ENCODE results near the gene CLEC11A.

Gene CLEC11A

GRCh38 chr19:50705422-50706019 is 17.6 kb upstream of the CLEC11A start:
- DNase-seq (ENCODE audit: low read depth in 2 of 2): no peak

GRCh38 chr19:50706387-50706786 is 16.8 kb upstream of the CLEC11A start:
- no peak for DNase-seq (ENCODE audit: low read depth in 2 of 2)

DNA sequence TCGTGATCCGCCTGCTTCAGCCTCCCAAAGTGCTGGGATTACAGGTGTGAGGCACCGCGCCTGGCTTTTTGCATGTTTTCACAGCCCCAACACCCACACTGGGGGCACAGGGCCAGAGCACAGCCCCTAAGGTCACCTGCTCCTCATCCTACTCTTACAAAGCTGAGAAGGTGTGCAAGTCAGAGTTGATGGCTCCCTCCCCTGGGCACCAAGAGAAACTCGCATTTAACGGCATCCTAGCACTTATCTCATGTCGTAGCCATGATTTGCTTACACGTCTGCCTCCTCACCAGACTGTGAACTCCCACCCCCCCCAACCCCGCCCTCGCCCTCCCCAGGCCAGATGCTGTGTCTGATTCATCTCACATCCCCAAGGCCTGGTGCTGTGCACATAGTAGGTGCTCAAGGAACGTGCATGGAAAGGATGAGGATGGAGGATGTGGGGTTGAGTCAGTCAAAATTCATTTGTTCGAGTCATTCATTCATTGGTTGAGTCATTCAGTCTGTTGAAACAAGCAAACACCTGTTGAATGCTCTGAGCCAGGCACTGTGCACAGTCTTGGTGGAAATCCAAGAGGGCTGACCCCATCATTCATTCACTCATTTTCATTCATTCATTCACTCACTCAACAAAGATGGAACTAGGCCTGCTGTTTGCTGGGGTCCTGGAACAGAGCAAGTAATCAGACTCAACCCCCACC is 14.8 kb upstream of the CLEC11A start:
- DNase-seq (ENCODE audit: low read depth in 2 of 2): no peak

DNA sequence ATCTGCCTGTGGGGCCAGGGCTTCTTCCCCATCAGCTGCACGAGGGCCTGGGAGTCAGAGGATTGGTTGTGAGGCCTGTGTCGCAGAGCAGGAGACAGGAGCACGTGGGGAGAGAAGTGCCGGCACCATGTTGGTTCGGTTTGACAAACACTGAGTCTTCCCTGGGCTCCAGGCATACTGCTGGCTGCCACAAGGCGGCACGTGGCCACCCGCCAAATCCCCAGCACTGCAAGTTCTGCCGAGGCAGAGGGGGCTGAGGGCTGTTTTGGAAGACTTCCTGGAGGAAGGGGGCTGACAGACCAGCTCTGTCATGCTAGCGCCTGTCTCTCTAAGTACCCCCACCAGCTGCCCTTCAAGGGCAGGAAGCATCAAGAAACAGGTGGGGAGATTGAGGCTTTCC is 13.1 kb upstream of the CLEC11A start:
- no peak for DNase-seq (ENCODE audit: low read depth in 2 of 2)

GRCh38 chr19:50710612-50711011 is 12.6 kb upstream of the CLEC11A start:
- DNase-seq (ENCODE audit: low read depth in 2 of 2): no peak

DNA sequence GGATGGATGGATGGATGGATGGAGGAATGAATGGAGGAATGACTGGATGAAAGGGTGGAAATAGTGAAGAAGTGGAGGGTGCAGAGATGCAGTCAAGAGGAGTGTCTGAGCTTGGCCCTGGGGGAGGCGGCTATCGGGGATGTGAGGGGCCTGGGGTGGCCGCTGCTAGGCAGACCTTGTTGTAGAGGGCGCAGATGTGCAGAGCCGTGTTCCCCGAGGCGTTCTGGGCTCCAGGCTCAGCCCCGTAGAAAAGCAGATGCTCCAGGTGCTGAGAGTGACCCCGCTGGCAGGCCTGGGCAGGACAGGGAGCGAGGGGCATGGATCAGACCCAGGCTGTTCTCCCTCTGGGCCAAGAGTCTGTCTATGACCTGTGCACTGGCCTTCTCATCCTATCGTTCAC is 12.0 kb upstream of the CLEC11A start:
- no peak for DNase-seq (ENCODE audit: low read depth in 2 of 2)

- DNase-seq (ENCODE audit: low read depth in 2 of 2): no peak
Measured at GRCh38 chr19:50711805-50712204, 11.4 kb upstream of the CLEC11A start.

DNA sequence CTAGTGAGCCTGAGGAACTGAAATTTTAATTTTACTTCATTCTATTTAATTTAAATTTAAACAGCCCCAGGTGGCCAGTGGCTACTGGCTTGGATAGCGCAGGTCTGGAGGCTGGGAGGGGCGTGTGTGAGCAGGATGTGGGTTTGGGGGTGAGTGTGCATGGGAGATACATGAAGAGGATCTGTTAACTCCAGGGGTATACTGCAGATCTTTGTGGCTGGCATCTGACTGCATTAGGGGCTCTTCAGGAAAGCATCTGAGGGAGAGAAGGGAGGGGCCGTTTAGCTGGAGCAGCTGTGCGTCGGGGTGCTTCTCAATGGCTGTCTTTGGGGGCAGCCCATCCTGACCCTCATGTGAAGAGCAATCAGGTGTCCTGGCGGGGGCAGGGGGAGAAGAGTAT is 10.3 kb upstream of the CLEC11A start:
- no peak for DNase-seq (ENCODE audit: low read depth in 2 of 2)

- DNase-seq (ENCODE audit: low read depth in 2 of 2): no peak
Measured at GRCh38 chr19:50713556-50714236, 9.5 kb upstream of the CLEC11A start.

DNA sequence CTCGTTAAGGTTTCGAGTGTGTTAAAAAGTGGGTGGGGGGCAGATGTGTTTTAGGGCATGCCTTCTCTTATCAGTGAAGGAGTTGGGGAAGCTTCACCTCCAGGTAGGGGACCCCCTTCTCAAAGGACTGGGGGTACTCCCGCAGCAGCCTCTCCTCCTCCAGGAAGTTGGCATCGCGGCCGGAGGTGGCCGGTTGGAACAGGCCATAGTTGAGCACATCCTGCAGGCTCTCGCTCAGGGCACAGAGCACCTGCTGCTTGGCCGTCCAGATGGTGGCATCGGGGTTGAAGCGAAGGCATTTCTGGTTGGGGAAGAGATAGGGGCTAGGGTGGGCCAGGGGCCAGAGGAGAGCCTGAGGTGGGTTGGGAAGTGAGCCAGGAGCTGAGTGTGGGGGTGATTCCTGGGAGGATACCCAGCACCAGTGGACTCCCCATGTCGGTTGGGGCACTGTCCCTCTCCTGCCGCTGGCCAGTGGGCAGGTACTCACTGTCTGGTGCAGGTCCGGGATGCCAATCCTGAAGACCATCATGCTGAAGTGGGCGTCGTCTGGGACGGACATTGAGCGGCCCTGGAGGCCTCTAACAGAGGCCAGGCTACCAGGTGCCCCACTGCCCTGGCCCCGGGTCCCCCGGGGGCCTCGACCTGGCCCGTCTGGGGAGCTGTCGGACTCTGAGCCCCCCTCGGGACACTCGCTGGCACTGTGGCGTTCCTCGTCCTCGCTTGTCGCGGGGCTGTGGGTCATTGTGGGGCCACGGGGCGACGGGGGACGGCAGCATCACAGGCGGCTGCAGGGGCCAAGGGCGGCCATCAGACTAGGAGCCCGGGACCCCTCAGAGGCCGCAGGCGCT is 6.8 kb upstream of the CLEC11A start:
- no peak for DNase-seq (ENCODE audit: low read depth in 2 of 2)

- DNase-seq (ENCODE audit: low read depth in 2 of 2): no peak
Measured at GRCh38 chr19:50717026-50717723, 6.0 kb upstream of the CLEC11A start.

DNA sequence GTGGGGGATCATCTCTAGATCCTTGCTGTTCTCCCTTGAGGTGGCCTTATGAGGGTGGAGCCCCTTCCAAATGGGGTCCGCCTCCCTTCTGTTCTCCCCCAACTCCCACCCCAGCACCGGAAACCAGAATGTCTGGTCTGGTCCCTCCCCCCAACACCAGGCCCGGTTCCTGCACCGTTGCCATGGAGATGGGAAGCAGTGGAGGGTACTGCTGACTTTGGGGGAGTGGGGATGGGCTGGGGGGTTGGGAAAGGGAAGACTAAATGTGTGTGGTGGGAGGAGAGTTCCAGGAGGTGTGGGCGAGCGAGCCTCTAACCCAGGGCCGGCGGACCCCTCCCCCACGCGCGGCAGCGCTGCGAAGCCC is 5.3 kb upstream of the CLEC11A start:
- DNase-seq (ENCODE audit: low read depth in 2 of 2): no peak

DNA sequence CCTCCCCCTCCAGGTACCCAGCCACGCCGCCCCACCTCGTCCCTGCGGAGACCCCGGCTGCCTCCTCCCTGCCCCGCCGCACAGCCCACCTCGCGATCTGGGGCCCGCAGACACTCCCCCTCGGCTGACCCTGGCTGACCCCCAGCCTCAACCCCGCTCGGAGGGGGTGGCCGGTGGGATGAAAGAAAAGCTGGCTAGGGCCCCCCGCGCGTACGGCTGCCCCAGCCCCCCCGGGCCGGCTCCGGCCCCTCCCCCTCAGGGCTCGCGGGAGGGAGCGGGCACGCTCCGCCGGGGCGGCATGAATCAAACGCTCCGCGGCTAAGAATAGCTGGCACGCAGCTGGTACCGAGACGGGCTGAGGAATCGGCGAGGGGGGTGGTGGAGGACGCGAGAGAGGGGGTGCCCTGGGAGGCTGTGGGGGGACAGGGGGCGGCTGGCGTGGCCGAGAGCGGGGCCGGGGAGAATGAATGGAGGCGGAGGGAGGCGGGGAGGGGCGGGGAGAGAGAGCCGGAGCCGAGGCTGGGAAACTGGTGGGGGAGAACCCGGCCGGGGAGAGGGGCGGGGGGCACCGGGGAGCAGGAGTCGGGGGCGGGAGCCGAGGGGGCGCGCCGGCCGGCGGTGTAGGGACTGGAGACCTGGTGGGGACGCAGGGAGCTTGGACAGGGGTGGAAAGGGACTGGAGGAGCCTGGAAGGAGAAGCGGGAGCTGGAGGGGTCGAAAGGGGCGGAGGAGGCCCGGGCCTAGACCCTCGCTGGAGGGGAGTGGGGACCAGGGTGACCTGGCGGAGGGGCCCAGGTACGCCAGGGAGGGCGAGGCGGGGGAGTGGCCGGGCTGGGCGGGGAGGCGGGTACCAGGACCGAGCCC is 4.7 kb upstream of the CLEC11A start:
- no peak for DNase-seq (ENCODE audit: low read depth in 2 of 2)

DNA sequence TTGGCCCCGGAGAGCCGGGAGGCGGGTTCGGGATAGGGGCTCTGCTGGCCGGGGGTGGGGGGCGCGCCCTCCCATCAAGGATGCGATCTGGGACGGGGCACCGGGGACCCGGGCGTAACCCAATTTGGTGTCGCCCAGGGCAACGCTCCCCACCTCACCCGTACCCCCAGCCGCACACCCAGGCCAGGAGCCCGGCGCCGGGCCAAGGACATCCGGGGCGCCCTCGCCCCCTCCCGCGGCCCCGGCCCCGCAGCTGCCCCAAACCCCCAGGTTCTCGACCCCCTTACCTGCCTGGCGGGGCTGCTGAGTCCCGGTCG is 4.1 kb upstream of the CLEC11A start:
- no peak for DNase-seq (ENCODE audit: low read depth in 2 of 2)

GRCh38 chr19:50719566-50719965 is 3.6 kb upstream of the CLEC11A start, which contains the start of gene SHANK1:
Gene SHANK1, minus strand, starts transcription at chr19:50719802. Its CDS starts 2,883 bp downstream, at chr19:50716919.
- DNase-seq (ENCODE audit: low read depth in 2 of 2): no peak

DNA sequence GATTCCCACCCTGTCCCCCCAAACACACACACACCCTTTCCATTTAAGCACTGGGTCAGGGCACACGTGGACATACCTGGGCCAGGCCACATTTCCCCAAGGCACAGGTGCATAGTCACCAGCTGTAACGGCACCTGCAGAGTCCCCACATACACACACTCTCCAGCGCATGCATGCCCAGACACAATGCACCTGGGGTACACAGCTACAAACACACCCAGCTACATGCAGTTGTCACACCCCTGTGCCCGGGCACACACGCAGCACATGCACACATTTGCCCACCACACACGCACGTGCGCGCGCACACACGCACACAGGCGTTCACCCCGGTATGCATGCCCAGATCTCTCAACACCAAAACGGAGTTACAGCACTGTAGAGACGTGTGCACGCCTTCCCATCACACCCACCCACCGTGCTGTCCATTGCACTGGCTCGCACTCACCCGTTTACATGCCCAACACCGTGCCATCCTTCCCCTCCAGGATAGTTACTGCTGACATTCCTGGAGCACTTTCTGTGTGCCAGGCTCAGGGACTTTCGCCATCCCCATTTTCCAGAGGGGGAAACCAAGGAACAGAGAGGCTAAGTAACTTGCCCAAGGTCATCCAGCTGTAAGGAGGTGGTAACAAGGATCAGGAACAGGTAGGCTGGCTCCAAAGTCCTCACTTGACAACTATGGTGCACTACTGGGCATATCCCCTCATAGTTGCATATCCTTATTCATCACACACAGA is 2.8 kb upstream of the CLEC11A start:
- DNase-seq (ENCODE audit: low read depth in 2 of 2): no peak

DNA sequence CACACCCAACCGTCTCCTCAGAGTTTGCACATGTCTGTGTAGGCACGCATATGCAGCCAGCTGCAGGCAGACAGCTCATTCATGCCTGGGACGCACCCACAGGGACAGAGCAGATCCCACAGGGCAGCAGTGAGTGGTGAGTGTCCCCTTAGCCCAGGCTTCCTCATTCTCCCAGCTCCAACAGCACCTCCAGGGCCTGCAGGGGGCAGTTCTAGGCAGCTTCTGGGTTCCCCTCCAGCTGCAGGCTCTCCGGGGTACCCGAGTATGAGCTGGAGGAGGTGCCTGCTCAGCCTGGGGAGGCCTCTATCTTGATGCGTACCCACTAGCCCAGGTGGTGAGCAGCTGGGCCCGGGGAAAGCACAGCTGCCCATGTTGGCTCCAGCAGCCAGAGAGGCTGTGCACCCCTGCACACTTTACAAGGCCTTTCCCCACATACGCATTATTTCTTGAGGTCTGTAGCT is 2.2 kb upstream of the CLEC11A start:
- no peak for DNase-seq (ENCODE audit: low read depth in 2 of 2)

- no peak for DNase-seq (ENCODE audit: low read depth in 2 of 2)
Measured at GRCh38 chr19:50721441-50722137, 1.6 kb upstream of the CLEC11A start.

All from stimulated activated CD8-positive, alpha-beta memory T cell treated with anti-CD3 and anti-CD28 coated beads, Interleukin-15, amount 100 ng/mL, for 48 hours (primary cell).